Measurements from ENCODE around the gene PRSS12. TPM values are rescaled to one million over a fixed set of nuclear protein-coding genes. Genes with fewer than 3 reads are reported as not detected.

The PRSS12 gene
- total RNA-seq, 1 experiment from 2014 or later = 3.1 TPM

DNA sequence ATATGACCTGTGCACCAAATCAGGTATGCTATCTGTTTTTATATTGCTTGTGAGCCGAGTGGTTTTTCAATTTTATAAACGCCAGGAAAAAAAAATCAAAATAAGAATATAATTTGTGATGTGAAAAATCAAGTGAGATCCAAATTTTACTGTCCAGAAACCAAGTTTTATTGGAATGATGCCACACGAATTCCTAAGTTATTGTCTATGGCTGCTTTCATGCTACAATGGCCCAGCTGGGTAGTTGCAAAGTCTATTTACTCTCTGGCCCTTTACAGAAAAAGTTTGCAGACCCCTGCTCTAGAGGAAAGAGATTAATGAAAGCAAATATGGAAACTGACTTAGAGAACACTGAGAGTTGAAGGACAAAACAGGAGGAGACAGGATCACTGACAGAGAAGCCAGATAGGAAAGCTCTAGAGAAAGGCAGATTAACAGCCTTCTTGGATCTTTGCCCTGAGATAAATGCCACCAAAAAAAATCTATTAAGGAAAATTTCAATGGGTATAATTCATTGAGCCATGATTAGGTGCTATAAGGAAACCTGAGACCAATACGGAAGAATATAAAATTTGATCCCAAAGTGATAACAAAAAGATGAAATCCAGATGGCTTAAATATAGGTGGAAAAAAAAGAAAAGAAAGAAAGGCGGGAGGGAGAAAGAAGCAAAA is 29.8 kb downstream of the PRSS12 start:
- Histone ChIP-seq H3K9me3 (ENCODE audit: low read depth, low read length, poor library complexity, severe bottlenecking) (no peaks in the 10 kb centered on the region), H3K27me3 (replicated peaks; ENCODE audit: insufficient read depth, low read depth, low read length, poor library complexity) (no peaks in the 10 kb centered on the region), H3K4me1 (ENCODE audit: insufficient read depth, low read length, poor library complexity, severe bottlenecking) (peaks cover 4% of the 10 kb centered on the region), H3K36me3 (ENCODE audit: insufficient read depth, low read length, poor library complexity, severe bottlenecking) (no peaks in the 10 kb centered on the region), H3K27ac (ENCODE audit: low read depth, low read length, poor library complexity, severe bottlenecking) (no peak overlapping the region), H3K4me3 (ENCODE audit: low read depth, low read length, poor library complexity, severe bottlenecking) (no peak overlapping the region)
- CTCF ChIA-PET = no interaction called here
- intact Hi-C loops (cut with micrococcal nuclease; ENCODE audit: unreplicated experiment) = no loop called here
- POLR2A ChIA-PET (ENCODE audit: low non-redundant PET) = no interaction called here
- TF ChIP-seq, protein P1, sequence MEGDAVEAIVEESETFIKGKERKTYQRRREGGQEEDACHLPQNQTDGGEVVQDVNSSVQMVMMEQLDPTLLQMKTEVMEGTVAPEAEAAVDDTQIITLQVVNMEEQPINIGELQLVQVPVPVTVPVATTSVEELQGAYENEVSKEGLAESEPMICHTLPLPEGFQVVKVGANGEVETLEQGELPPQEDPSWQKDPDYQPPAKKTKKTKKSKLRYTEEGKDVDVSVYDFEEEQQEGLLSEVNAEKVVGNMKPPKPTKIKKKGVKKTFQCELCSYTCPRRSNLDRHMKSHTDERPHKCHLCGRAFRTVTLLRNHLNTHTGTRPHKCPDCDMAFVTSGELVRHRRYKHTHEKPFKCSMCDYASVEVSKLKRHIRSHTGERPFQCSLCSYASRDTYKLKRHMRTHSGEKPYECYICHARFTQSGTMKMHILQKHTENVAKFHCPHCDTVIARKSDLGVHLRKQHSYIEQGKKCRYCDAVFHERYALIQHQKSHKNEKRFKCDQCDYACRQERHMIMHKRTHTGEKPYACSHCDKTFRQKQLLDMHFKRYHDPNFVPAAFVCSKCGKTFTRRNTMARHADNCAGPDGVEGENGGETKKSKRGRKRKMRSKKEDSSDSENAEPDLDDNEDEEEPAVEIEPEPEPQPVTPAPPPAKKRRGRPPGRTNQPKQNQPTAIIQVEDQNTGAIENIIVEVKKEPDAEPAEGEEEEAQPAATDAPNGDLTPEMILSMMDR (conservative IDR thresholded peaks at IDR 0.05; ENCODE audit: low read depth, low read length) = no peak
- no peak for TF ChIP-seq EZH2 (IDR thresholded peaks at IDR 0.05; ENCODE audit: borderline replicate concordance, low read depth, low read length, poor library complexity, severe bottlenecking)
- no TSS peak for BruUV-seq (replicated peaks)
- no peak for DNase-seq (ENCODE audit: low spot score)

DNA sequence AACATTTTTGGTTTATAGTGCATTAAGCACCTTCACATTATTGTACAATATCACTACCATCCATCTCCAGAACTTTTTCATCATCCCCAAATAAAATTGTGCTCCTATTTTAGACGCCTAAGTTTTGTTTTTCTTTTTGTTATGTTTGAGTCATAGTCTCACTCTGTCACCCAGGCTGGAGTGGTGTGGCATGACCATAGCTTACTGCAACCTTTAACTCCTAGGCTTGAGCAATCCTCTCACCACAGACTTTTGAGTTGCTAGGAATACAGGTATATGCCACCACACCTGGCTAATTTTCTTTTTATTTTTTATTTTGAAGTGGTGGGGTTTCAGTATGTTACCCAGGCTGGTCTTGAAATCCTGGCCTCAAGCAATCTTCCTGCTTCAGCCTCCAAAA is 33.9 kb downstream of the PRSS12 start:
- intact Hi-C loops (cut with micrococcal nuclease; ENCODE audit: unreplicated experiment) = no loop called here
- DNase-seq (ENCODE audit: low spot score) = no peak
- no peaks in the 10 kb centered on the region for H3K27me3 ChIP-seq (replicated peaks; ENCODE audit: insufficient read depth, low read depth, low read length, poor library complexity)
- no TSS peak for BruUV-seq (replicated peaks)
- no peak overlapping the region for H3K4me3 ChIP-seq (ENCODE audit: low read depth, low read length, poor library complexity, severe bottlenecking)
- no peaks in the 10 kb centered on the region for H3K9me3 ChIP-seq (ENCODE audit: low read depth, low read length, poor library complexity, severe bottlenecking)
- H3K36me3 ChIP-seq (ENCODE audit: insufficient read depth, low read length, poor library complexity, severe bottlenecking) = no peaks in the 10 kb centered on the region
- ChIA-PET POLR2A (ENCODE audit: low non-redundant PET) (no interaction called here), CTCF (no interaction called here)
- TF ChIP-seq EZH2 (IDR thresholded peaks at IDR 0.05; ENCODE audit: borderline replicate concordance, low read depth, low read length, poor library complexity, severe bottlenecking) = no peak
- TF ChIP-seq, protein P1 (conservative IDR thresholded peaks at IDR 0.05; ENCODE audit: low read depth, low read length) = no peak
- H3K27ac ChIP-seq (ENCODE audit: low read depth, low read length, poor library complexity, severe bottlenecking) = no peak overlapping the region
- no peaks in the 10 kb centered on the region for H3K4me1 ChIP-seq (ENCODE audit: insufficient read depth, low read length, poor library complexity, severe bottlenecking)

DNA sequence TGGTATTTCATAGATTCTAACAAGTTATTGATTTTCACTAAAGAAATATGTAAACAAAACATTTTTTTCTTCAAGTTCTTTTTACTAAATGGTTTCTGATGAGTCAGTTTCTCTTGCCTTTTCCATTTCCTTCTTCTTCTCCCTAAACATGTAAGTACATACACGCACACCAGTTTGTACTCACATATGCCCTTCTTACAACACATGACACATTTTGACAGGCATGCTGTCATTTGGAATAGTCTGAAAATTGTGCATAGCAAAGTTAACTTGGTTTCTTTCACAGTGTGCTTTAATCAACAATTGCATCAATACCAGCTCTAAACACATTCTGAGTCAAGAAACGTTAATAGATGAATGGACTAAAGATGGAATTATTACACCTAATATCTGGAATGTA is 35.1 kb downstream of the PRSS12 start:
- no peaks in the 10 kb centered on the region for H3K36me3 ChIP-seq (ENCODE audit: insufficient read depth, low read length, poor library complexity, severe bottlenecking)
- no peak overlapping the region for H3K4me3 ChIP-seq (ENCODE audit: low read depth, low read length, poor library complexity, severe bottlenecking)
- no peaks in the 10 kb centered on the region for H3K27me3 ChIP-seq (replicated peaks; ENCODE audit: insufficient read depth, low read depth, low read length, poor library complexity)
- intact Hi-C loops (cut with micrococcal nuclease; ENCODE audit: unreplicated experiment) = no loop called here
- CTCF ChIA-PET = no interaction called here
- POLR2A ChIA-PET (ENCODE audit: low non-redundant PET) = no interaction called here
- TF ChIP-seq, protein P1 (conservative IDR thresholded peaks at IDR 0.05; ENCODE audit: low read depth, low read length) = no peak
- TF ChIP-seq EZH2 (IDR thresholded peaks at IDR 0.05; ENCODE audit: borderline replicate concordance, low read depth, low read length, poor library complexity, severe bottlenecking) = no peak
- no peaks in the 10 kb centered on the region for H3K9me3 ChIP-seq (ENCODE audit: low read depth, low read length, poor library complexity, severe bottlenecking)
- H3K4me1 ChIP-seq (ENCODE audit: insufficient read depth, low read length, poor library complexity, severe bottlenecking) = no peaks in the 10 kb centered on the region
- no peak overlapping the region for H3K27ac ChIP-seq (ENCODE audit: low read depth, low read length, poor library complexity, severe bottlenecking)
- BruUV-seq (replicated peaks) = no TSS peak
- no peak for DNase-seq (ENCODE audit: low spot score)

Data from A673 (cell line).